K562 treated with DMSO at 1 percent for 4 hours (cell line): ENCODE data around the gene KRTAP26-1. TPM values are rescaled to one million over a fixed set of nuclear protein-coding genes. Genes with fewer than 3 reads are reported as not detected.

Source experiments
- total RNA-seq: library from RNA; unstranded; fragments of 300-600 nt; gene quantifications from 2 replicates; pipeline ENCODE4 v1.2.3, GENCODE V29; 2022; ENCODE audit not compliant: insufficient read depth

KRTAP26-1 gene, protein sequence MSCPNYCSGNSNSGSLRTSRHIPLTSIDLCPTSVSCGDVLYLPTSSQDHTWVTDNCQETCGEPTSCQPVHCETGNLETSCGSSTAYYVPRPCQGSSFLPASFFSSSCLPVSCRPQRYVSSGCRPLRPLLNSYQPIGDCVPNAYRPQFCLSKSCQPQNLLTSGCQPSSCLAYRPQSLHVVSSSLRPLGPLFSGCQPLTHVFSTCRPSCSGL
- not detected in 2 replicates for total RNA-seq

DNA sequence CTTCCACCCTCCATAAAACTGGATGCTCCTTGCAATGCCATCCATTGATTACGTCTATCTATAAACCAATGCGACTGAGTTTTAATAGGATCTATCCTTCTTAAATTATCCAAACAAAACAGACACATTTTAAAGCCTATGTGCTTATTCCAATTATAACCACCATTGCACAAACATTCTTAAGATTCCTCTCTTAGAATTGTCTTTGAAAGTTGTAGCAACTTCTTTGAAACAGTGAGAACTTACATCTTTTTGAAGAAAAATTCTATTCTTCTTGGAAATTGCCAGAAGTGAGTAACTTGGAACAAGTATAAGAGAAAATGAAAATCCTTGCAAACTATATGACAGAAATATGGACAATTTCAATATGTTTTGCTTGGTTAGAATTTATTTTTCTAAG, at the start of gene KRTAP26-1:
TSS of gene KRTAP26-1 (minus strand) at position 101 of the 400 bp plus-strand sequence. CDS start 280 bp downstream, outside the sequence.

DNA sequence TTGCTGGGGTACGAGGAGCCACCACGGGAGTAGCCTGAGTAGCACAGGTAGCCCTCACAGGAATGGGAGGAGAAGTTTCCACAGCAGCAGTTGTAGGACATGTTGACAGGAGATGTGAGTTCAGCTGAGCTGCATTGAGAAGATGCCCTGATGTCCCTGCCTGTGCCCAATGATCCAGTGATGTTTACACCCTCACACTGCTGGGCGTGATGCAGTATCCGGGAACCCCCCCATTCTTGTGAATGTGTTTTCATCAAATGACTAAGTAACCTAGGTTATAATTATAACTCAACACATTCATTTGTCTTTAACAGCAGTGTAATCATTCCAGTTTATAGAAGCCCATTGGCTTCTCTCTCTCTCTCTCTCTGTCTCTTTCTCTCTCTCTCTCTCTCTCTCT, 28.4 kb upstream of the KRTAP26-1 start, which contains the start of gene KRTAP23-1:
TSS of gene KRTAP23-1 (minus strand) at position 101 of the 400 bp plus-strand sequence. CDS start at position 101, 0 bp downstream.

DNA sequence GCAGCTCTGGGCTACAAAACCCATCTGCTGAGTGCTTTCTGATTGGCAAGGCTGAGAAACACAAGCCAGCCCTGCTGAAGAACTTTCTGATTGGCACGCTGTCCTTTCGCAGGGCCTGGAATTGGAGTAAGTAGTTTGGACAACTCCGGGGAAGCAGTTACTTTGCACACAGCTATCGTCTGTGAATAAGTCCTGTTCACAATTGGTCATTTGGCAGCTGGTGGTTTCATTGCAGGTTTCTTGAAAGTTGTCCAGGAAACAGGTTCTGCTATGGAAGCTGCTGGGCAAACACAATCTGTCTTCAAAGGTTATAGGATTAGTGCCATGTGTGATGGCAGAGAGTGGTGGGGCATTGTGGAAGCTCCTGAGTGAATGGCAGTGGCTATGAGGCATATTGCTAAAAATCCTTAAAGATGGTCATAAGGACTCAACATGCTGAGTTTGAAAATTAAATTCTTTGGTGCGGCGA, 17.2 kb upstream of the KRTAP26-1 start, which contains the start of gene KRTAP27-1:
TSS of gene KRTAP27-1 (minus strand) at position 419 of the 469 bp plus-strand sequence. CDS start at position 393, 26 bp downstream.

DNA sequence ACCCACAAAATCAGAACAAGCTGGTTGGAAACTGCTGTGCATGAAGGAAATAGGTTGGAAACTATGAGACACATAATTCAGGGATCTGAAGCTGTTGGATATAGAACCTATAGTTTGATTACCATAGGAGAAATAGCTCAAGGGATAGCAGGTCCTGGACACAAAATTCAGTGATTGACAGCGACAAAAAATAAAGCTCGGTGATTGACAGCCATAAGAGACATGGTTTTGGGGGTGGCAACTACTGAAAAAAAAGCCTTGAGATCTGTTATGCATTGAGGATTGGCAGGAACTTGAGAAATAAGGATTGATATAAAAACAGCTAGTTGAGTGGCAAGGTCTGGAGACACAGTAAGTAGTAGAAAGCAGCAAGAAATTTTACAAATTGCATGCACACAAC, 30.9 kb downstream of the KRTAP26-1 start, which contains the start of gene KRTAP25-1:
TSS of gene KRTAP25-1 (minus strand) at position 300 of the 400 bp plus-strand sequence. CDS start at position 276, 24 bp downstream.

DNA sequence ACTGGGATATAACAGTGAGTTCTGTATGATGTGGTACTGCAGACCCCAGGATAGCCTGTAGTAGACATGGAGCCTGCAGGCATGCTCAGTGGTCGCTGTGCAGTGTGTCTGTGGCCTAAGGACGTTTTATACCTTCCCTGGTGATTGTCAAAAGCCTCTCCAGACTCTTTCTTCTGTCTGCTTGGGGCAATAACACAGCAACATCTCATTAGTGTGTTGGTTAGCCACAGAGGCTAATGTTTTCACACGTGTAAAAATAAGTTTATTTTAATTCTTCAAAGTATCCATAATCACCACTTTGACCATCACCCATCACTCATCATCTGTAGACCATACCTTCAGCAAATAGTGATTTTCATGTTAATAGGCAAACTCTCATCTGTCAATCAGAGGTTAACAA, 37.3 kb downstream of the KRTAP26-1 start, which contains the start of gene KRTAP24-1:
TSS of gene KRTAP24-1 (minus strand) at position 101 of the 400 bp plus-strand sequence. CDS start at position 83, 18 bp downstream.

Other genes starting within 250 kb of the KRTAP26-1 start
- not detected in 2 replicates for gene CLDN17, start 153.5 kb downstream of the KRTAP26-1 start, total RNA-seq
- gene CLDN8, start 104.2 kb downstream of the KRTAP26-1 start, total RNA-seq: not detected in 2 replicates
- gene KRTAP24-1, start 37.4 kb downstream of the KRTAP26-1 start, total RNA-seq: not detected in 2 replicates
- not detected in 2 replicates for gene KRTAP25-1, start 30.8 kb downstream of the KRTAP26-1 start, total RNA-seq
- gene KRTAP27-1, start 17.4 kb upstream of the KRTAP26-1 start, total RNA-seq: not detected in 2 replicates
- gene KRTAP23-1, start 28.3 kb upstream of the KRTAP26-1 start, total RNA-seq: not detected in 2 replicates
- not detected in 2 replicates for gene KRTAP13-2, start 52.0 kb upstream of the KRTAP26-1 start, total RNA-seq
- not detected in 2 replicates for gene KRTAP13-1, start 75.7 kb upstream of the KRTAP26-1 start, total RNA-seq
- gene KRTAP13-3, start 105.6 kb upstream of the KRTAP26-1 start, total RNA-seq: not detected in 2 replicates
- gene KRTAP13-4, start 109.9 kb upstream of the KRTAP26-1 start, total RNA-seq: not detected in 2 replicates
- not detected in 2 replicates for gene KRTAP15-1, start 120.0 kb upstream of the KRTAP26-1 start, total RNA-seq
- gene KRTAP19-1, start 160.1 kb upstream of the KRTAP26-1 start, total RNA-seq: not detected in 2 replicates
- not detected in 2 replicates for gene KRTAP19-2, start 167.1 kb upstream of the KRTAP26-1 start, total RNA-seq
- not detected in 2 replicates for gene KRTAP19-3, start 171.7 kb upstream of the KRTAP26-1 start, total RNA-seq
- gene KRTAP19-4, start 176.8 kb upstream of the KRTAP26-1 start, total RNA-seq: not detected in 2 replicates
- not detected in 2 replicates for gene KRTAP19-5, start 181.8 kb upstream of the KRTAP26-1 start, total RNA-seq
- not detected in 2 replicates for gene KRTAP19-6, start 221.5 kb upstream of the KRTAP26-1 start, total RNA-seq
- not detected in 2 replicates for gene KRTAP19-7, start 241.0 kb upstream of the KRTAP26-1 start, total RNA-seq